H9 (cell line): ENCODE measurements around the gene RASGRF1. TPM values are rescaled to one million over a fixed set of nuclear protein-coding genes. Genes with fewer than 3 reads are reported as not detected.

Source experiments
- DNase-seq: peaks from one replicate; pipeline ENCODE4 v3.0.0-alpha.2; 2017
- H2AFZ ChIP-seq: one replicate; pipeline ENCODE4 v1.6.1; 2013; ENCODE audit warnings: mild to moderate bottlenecking, low read length, control low read depth, moderate library complexity
- H2AK5ac ChIP-seq: 2 replicates; pipeline ENCODE4 v1.6.1; 2013; ENCODE audit warnings: low read length, control low read depth, mixed read lengths; ENCODE audit not compliant: insufficient read length
- H2BK120ac ChIP-seq: one replicate; pipeline ENCODE4 v1.6.1; 2013; ENCODE audit warnings: low read depth, mild to moderate bottlenecking, low read length, control low read depth, inconsistent platforms; ENCODE audit not compliant: poor library complexity, severe bottlenecking
- H2BK12ac ChIP-seq: 2 replicates; pipeline ENCODE4 v1.6.1; 2013; ENCODE audit warnings: low read length, control low read depth, mixed read lengths, low read depth; ENCODE audit not compliant: insufficient read length
- H2BK15ac ChIP-seq: 2 replicates; pipeline ENCODE4 v1.6.1; 2013; ENCODE audit warnings: low read depth, low read length, control low read depth
- H2BK20ac ChIP-seq: one replicate; pipeline ENCODE4 v1.6.1; 2013; ENCODE audit warnings: low read depth, mild to moderate bottlenecking, low read length, control low read depth, inconsistent platforms; ENCODE audit not compliant: poor library complexity, severe bottlenecking
- H2BK5ac ChIP-seq: 2 replicates; pipeline ENCODE4 v1.6.1; 2013; ENCODE audit warnings: low read length, control low read depth, mixed read lengths; ENCODE audit not compliant: insufficient read length
- H3K14ac ChIP-seq: 2 replicates; pipeline ENCODE4 v1.6.1; 2013; ENCODE audit warnings: low read length, control low read depth; ENCODE audit not compliant: insufficient read depth
- H3K18ac ChIP-seq: 2 replicates; pipeline ENCODE4 v1.6.1; 2013; ENCODE audit warnings: low read depth, mild to moderate bottlenecking, mixed read lengths, low read length, control low read depth; ENCODE audit not compliant: insufficient read length
- H3K23ac ChIP-seq: 2 replicates; pipeline ENCODE4 v1.6.1; 2013; ENCODE audit warnings: low read length, control low read depth, mixed read lengths, low read depth; ENCODE audit not compliant: insufficient read length
- H3K23me2 ChIP-seq: 2 replicates; pipeline ENCODE4 v1.6.1; 2013; ENCODE audit warnings: low read depth, mild to moderate bottlenecking, mixed read lengths, low read length, control low read depth; ENCODE audit not compliant: insufficient read length, poor library complexity, severe bottlenecking
- H3K27ac ChIP-seq: 2 replicates; pipeline ENCODE4 v1.5.1; 2013; ENCODE audit warnings: low read length, control low read depth, mixed read lengths, low read depth; ENCODE audit not compliant: insufficient read length
- H3K27me3 ChIP-seq: 2 replicates; pipeline ENCODE4 v1.6.1; 2013; ENCODE audit warnings: low read length, control low read depth, inconsistent platforms; ENCODE audit not compliant: insufficient read depth
- H3K4ac ChIP-seq: 2 replicates; pipeline ENCODE4 v1.6.1; 2013; ENCODE audit warnings: low read depth, mild to moderate bottlenecking, control low read depth, inconsistent platforms, low read length, moderate library complexity
- H3K4me1 ChIP-seq: 2 replicates; pipeline ENCODE4 v1.6.1; 2013; ENCODE audit warnings: low read length, control low read depth, inconsistent platforms; ENCODE audit not compliant: insufficient read depth
- H3K4me2 ChIP-seq: 2 replicates; pipeline ENCODE4 v1.6.1; 2013; ENCODE audit warnings: low read length, control low read depth, mixed read lengths; ENCODE audit not compliant: insufficient read length, insufficient read depth
- H3K56ac ChIP-seq: 2 replicates; pipeline ENCODE4 v1.6.1; 2013; ENCODE audit warnings: low read depth, mild to moderate bottlenecking, mixed read lengths, low read length, control low read depth; ENCODE audit not compliant: insufficient read length
- H3K79me1 ChIP-seq: 2 replicates; pipeline ENCODE4 v1.6.1; 2013; ENCODE audit warnings: low read depth, mild to moderate bottlenecking, moderate library complexity, low read length, control low read depth, inconsistent platforms; ENCODE audit not compliant: insufficient read depth, poor library complexity, severe bottlenecking
- H3K79me2 ChIP-seq: 2 replicates; pipeline ENCODE4 v1.6.1; 2013; ENCODE audit warnings: low read length, control low read depth, inconsistent platforms; ENCODE audit not compliant: insufficient read depth
- H3K9ac ChIP-seq: 2 replicates; pipeline ENCODE4 v1.6.1; 2013; ENCODE audit warnings: low read length, control low read depth, mixed read lengths; ENCODE audit not compliant: insufficient read length; ENCODE audit errors: extremely low read depth
- H3K9me3 ChIP-seq: one replicate; pipeline ENCODE4 v1.6.1; 2013; ENCODE audit warnings: low read depth, low read length, inconsistent platforms; ENCODE audit not compliant: control insufficient read depth
- H3T11ph ChIP-seq: one replicate; pipeline ENCODE4 v1.6.1; 2013; ENCODE audit warnings: mild to moderate bottlenecking, low read length, control low read depth, inconsistent platforms
- H4K20me1 ChIP-seq: one replicate; pipeline ENCODE4 v1.6.1; 2013; ENCODE audit not compliant: control insufficient read depth, insufficient read length, insufficient read depth
- H4K5ac ChIP-seq: 2 replicates; pipeline ENCODE4 v1.6.1; 2013; ENCODE audit warnings: low read depth, mild to moderate bottlenecking, mixed read lengths, low read length, control low read depth; ENCODE audit not compliant: insufficient read length
- H4K8ac ChIP-seq: replicated peaks from 2 replicates; pipeline ENCODE4 v1.6.1; 2013; ENCODE audit warnings: low read length, control low read depth, mixed read lengths, low read depth; ENCODE audit not compliant: insufficient read length
- H4K91ac ChIP-seq: 2 replicates; pipeline ENCODE4 v1.6.1; 2013; ENCODE audit warnings: low read depth, mild to moderate bottlenecking, moderate library complexity, mixed read lengths, low read length, control low read depth; ENCODE audit not compliant: insufficient read length
- H3K27ac Mint-ChIP-seq, 3 experiments: 2 replicates in 2 of 3; 3 replicates in 1 of 3; pipeline ENCODE4 v1.8.0; 2020 to 2021; ENCODE audit warnings: mixed read lengths in 3 of 3, mild to moderate bottlenecking in 1 of 3, moderate library complexity in 1 of 3
- H3K27me3 Mint-ChIP-seq: 2 replicates; pipeline ENCODE4 v1.8.0; 2021; ENCODE audit warnings: low read depth, mild to moderate bottlenecking, moderate library complexity, mixed read lengths
- H3K36me3 Mint-ChIP-seq, 3 experiments: 2 replicates in 2 of 3; 3 replicates in 1 of 3; pipeline ENCODE4 v1.8.0; 2020 to 2021; ENCODE audit warnings: low read depth in 3 of 3, mixed read lengths in 3 of 3; ENCODE audit not compliant: insufficient read depth in 1 of 3
- H3K4me1 Mint-ChIP-seq, 2 experiments: 2 replicates each; pipeline ENCODE4 v1.8.0; 2020; ENCODE audit warnings: mixed read lengths in 2 of 2
- H3K4me3 Mint-ChIP-seq, 2 experiments: 2 replicates in 1 of 2; 3 replicates in 1 of 2; pipeline ENCODE4 v1.8.0; 2020 to 2021; ENCODE audit warnings: mild to moderate bottlenecking in 2 of 2, mixed read lengths in 2 of 2, moderate library complexity in 1 of 2
- H3K9me3 Mint-ChIP-seq, 2 experiments: 2 replicates in 1 of 2; 3 replicates in 1 of 2; pipeline ENCODE4 v1.8.0; 2020; ENCODE audit warnings: mild to moderate bottlenecking in 2 of 2, mixed read lengths in 2 of 2, moderate library complexity in 1 of 2
- CTCF ChIP-seq: fragments of 200-600 bp; sonication (generic); conservative IDR thresholded peaks from 3 replicates; pipeline ENCODE4 v1.8.0; 2021; ENCODE audit warnings: antibody characterized with exemption, mild to moderate bottlenecking
- WGBS: extraction: QIAGEN DNeasy Blood & Tissue Kit; methylation state at CpG from one replicate; pipeline ENCODE4 v1.1.7; 2013; ENCODE audit warnings: missing lambda C conversion rate, low lambda C conversion rate, mixed read lengths; ENCODE audit not compliant: insufficient read length; ENCODE audit errors: extremely low coverage; 5-methylcytosine and 5-hydroxymethylcytosine counted together
- total RNA-seq: library from RNA; stranded (reverse); gene quantifications from 2 replicates; pipeline ENCODE4 v1.2.1, GENCODE V29; 2021

The RASGRF1 gene
- total RNA-seq, 1 experiment from 2014 or later: 0.48 TPM

GRCh38 chr15:78933823-78934654 is 156.5 kb downstream of the RASGRF1 start:
- H3K9ac ChIP-seq: no peak overlapping the region
- H3K79me1 ChIP-seq: no peaks in the 10 kb centered on the region
- no CpG with 5 or more reads among the region's 20 CpGs for WGBS
- H3K18ac ChIP-seq: no peak overlapping the region
- no peaks in the 10 kb centered on the region for H3K9me3 ChIP-seq
- Mint-ChIP-seq H3K36me3 (peaks cover 0 to 3% (median 0%) of the 10 kb centered on the region in 3 experiments; a peak in 3 of 7 replicates), H3K9me3 (no peaks in the 10 kb centered on the region; a peak in 1 of 5 replicates), H3K4me3 (no peak overlapping the region), H3K27me3 (peaks cover 7% of the 10 kb centered on the region), H3K4me1 (peaks cover under 1 to 1% of the 10 kb centered on the region in 2 experiments; a peak in 2 of 4 replicates), H3K27ac (peak overlapping the region in 1 of 3 experiments; percentile 88; a peak in 1 of 7 replicates)
- no peaks in the 10 kb centered on the region for H3K27me3 ChIP-seq
- H3K4me1 ChIP-seq: no peaks in the 10 kb centered on the region
- H3K27ac ChIP-seq: no peak overlapping the region
- no peak overlapping the region for H4K91ac ChIP-seq
- no peak overlapping the region for H2BK5ac ChIP-seq
- no peak overlapping the region for H2BK120ac ChIP-seq
- H3K56ac ChIP-seq: no peak overlapping the region
- no peak overlapping the region for H3K4ac ChIP-seq
- no peak overlapping the region for H2AFZ ChIP-seq
- H3K4me2 ChIP-seq: no peak overlapping the region
- no peak overlapping the region for H3K14ac ChIP-seq
- H4K20me1 ChIP-seq: no peaks in the 10 kb centered on the region
- H2BK20ac ChIP-seq: no peak overlapping the region
- H2AK5ac ChIP-seq: no peak overlapping the region
- no peak overlapping the region for H3K23ac ChIP-seq
- H3K79me2 ChIP-seq: no peaks in the 10 kb centered on the region
- no peak overlapping the region for H4K8ac ChIP-seq
- no peaks in the 10 kb centered on the region for H3K23me2 ChIP-seq
- no peak overlapping the region for H3T11ph ChIP-seq
- H2BK15ac ChIP-seq: no peak overlapping the region
- TF ChIP-seq CTCF: no peak
- H2BK12ac ChIP-seq: no peak overlapping the region
- DNase-seq: no peak
- no peak overlapping the region for H4K5ac ChIP-seq
